Cortex of kidney (tissue), 1 donor: ENCODE data around the gene SCUBE2.
"Not testable (repeated sequence)": the region's sequence is repeated elsewhere in the genome, so short reads cannot be mapped to it uniquely, and the experiment has no call there.

Source experiments
- DNase-seq: peaks from one replicate; lab custom pipeline; 2025; lab: John Stamatoyannopoulos, UW

SCUBE2 gene

DNA sequence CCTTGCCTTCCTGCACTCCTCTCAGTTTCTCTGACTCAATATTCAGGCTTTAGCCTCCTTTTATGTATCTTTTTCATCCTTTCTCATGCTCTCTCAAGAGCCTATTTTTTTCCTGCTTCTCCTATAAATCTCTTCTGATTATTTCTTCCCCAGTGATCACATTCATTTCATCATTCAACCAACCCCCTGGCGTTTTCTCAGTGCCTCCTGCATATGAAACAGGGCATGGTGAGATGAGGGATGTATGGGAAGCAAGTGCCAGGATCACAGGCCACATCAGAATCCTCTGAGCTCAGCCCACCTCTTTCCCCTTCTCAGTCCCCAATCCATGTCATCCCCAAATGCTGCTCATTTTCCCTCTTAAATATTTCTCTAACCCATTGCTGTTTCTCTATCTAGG is 48.9 kb downstream of the SCUBE2 start:
- no peak for DNase-seq

DNA sequence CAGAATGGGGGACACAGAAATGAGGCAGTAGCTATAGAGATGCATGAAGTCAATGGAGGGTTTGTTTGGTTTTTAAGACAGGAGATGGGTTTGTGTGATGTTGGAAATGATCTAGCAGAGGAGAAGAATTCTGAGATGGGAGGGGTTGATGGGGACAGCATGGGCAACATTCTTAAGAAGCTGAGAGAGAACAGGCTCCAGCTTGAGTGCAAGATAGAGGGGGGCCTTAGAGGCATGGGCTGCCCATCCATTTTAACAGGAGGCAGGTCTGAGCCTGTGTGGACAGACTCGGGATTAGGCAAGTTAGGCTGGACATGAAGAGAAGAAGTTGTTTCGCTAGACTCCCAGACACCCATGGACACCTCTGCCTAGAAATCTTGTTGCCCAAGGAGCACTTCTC is 49.7 kb downstream of the SCUBE2 start:
- DNase-seq: no peak

DNA sequence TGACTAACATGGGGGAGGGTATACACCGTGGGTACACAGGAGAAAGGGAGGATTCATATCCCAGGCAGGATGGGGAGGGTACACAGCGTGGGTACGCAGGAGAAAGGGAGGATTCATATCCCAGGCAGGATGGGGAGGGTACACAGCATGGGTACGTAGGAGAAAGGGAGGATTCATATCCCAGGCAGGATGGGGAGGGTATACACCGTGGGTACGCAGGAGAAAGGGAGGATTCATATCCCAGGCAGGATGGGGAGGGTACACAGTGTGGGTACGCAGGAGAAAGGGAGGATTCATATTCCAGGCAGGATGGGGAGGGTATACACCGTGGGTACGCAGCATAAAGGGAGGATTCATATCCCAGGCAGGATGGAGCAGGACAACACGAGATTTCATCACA is 51.0 kb downstream of the SCUBE2 start:
- DNase-seq: no peak

DNA sequence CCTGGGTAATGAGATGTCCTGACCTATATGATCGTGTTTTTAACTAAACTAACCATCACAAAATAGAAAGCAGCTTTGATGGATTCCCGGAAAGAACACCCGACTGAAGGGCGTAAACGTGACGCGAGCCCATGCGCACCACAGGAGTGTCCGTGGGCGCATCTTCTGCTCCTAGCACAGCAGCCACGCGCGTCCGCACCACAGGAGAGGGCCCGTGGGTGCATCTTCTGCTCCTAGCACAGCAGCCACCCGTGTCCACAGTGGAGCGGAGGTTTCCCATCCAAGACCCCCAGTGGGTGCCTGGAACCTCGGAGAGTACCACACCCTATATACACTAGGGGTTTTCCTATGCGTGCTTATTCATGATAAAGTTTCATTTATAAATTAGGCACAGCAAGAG is 51.5 kb downstream of the SCUBE2 start:
- DNase-seq: no peak

DNA sequence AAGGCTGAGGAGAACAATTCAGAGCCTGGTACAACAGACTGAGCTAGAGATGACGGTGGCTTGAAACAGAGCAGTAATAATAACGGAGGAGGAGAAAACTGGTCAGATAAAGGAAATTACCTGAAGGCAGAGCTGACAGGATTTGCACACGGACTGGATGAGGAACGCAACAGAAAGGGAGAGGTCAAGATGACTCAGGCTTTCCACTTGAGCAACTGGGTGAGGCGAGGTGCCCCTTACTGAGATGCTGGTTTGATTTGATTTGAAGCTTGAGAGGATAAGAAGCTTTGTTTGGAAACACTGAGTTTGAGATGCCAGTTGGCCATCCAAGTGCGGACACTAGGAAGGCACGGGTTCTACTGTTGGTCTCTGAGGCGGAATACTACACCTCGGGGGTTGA is 52.2 kb downstream of the SCUBE2 start:
- no peak for DNase-seq

DNA sequence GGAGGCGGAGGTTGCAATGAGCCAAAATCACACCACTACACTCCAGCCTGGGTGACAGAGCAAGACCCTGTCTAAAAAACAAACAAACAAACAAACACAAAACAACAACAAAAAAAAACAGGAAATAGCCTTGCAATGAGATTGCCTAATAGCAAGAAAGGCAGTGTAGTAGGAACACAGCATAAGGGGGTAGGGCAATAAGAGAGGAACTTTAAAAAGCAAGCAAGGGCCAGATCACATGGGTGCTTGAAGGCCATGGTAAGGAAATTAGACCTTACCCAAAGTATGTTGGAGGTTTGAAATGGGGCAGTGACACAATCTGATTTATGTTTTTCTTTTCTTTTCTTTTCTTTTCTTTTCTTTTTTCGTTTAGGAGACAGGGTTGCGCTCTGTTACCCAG is 52.9 kb downstream of the SCUBE2 start:
- no peak for DNase-seq

DNA sequence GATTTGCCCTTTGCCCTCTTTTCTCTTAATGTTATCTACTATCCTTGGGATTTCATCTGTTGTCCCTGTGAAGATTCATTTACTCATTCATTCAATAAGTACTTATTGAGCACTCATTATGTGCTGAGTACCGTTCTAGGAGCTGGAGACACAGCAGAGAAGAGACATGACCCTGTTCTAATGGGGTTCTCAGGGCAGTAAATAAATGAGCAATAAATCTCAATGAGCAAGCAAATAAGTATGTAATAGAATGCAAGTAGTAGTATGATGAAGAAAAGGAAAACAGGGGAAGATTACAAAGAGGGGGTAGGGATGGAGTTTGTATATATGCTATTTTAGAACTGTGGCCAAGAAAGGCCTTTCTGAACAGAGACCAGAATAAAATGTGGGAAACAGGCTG is 53.4 kb downstream of the SCUBE2 start:
- DNase-seq: no peak

DNA sequence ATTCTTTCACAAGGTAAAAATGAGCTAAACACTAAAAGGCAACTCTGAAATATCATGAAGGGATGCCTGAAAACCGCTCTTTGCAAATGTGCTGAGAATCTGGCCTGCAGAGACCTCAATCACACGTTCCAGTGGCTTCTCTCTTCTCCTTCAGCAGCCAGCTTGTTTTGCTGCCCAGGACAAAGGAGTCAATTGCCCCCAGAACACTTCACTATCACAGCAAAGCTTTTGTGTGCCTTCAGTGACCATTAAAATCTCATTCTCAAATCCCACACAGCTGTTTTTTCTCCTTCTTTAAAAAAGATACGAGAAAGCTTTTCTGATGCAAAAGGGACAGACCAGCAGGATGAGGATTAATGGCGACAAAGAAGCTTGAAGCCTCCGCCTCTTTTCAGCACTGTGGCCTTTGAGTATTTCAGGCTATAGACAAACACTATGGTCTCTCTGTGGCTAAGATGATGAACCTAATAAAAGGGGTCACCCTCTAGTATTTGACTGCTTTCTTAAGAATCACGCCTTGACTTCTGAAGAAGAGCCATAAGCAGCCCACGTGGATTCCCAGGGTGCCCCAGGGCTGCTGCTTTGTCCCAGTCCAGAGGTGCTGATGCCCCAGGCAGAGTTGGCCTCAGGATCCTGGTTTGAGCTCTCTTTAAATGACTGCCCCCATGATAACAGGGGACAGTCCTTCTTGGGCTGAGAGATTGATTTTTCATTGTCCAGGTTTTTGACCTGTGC is 54.2 kb downstream of the SCUBE2 start:
- DNase-seq: no peak

DNA sequence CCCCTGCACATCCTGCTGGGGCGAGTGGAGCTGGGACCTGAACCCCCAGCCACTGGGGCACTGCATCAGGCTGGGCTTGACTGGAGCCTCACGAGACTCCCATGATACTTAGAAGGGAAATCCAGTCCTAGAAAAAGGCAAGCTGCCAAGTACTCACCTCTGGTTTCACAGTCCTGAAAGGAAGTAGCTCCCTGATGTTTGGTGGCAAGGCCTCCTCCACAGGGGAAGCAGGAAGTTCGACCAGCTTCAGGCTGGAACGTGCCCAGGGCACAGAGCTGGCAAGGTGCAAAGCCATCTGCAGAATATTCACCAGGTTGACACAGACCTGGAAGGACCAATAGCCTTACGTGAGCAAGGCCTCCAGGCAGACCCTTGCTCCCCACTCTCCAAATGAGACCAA is 60.8 kb downstream of the SCUBE2 start:
- DNase-seq: no peak

DNA sequence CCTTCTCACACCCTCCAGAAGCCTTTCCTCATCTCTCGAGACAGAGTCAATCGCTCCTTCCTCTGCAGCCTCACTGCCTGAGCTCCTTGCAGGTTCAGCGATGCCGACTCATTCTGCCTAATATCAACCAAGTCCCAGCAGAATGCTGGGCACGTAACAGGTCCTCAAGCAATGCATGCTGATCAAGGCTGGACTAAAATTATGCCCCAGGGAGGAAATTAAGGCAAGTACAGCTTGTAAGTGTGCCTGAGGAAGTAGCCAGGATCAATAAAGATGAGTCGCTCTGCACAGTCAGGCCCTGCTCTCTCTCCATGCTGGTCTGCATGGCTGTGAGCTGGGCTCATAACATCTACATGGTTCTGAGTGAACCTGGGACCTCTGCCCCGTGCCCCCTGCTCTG is 62.0 kb downstream of the SCUBE2 start:
- no peak for DNase-seq

DNA sequence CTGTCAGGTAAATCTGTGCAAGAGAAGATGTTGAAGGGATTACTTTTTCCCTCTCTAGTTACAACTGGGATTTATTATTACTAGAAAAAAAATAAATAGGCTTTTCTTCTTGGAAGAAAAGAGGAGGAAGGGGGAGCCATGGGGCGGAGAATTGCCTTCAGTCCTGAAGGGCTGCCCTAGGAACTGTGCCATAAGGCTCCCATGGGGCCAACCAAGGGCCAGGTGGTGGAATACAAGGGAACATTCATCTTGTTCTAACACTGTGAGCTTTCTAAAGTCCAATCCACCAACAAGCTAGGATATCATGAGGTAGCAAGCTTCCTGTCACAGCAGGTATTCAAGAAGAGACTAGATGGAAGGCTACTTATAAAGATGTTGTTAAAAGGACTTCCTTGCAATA is 62.8 kb downstream of the SCUBE2 start:
- DNase-seq: no peak

DNA sequence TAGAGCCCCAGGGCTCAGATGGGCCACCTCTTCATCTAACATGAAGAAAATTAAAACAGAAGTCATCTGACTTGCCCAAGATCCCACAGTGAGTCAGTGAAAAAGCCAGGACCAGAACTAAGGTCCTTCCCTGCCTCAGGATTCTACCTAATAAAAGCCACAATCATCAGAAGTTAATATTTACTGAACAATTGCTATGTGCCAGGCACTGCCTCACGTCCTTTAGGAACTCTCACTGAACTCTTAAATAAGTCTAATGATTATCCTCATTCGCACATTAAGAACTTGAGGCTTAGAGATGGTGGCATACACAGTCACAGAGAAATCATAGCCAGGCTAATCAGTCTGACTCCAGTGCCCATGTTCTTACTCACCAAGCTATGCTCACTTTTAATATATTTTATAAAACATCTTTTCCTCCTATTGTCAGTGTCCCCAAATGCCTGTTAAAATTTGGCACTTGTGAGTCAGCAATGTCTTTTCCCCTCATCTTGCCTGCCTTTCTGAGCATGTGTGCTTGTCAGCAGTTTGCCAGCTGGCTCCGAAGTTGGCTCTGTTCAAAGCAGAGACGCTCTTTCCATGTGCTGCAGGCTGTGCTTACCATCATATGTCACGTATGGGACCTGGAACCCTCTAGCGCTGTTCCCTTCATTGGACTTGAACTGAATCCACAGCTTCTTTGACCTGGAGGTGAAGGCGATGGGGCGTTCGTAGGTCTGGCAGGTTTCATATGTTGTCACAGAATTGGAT is 66.1 kb downstream of the SCUBE2 start:
- DNase-seq: no peak

DNA sequence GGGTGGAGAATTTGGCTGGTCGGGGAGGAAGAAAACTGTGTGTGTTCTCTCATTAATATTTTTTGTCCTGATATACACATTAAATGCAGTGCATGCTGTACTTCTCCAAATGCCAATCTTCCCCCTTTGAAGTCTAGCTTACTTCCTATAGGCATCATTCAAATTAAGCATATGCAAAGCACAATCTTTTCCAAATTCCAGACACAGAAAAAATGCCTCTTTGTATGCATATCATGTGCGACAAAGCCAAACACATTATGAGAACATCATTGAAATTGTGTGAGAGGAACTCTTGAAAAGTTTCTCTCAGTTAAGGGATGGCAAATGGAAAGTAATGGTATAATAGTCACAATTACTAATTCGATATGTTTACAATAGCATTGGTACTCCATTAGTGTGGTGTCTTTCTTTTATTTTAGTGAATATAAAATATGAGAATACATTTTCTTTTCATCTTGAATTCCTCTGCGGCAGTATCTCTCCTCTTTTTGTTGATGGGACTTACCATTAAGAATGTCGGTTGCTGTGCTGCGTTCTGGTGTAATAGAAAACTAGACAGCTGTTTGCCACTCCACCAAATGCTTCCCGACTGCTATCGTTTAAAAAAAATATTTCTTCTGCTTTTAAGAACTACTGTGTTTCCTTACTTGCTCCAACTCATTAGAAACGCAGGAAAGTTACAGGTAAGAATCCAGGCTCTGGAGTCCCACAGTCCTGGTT is 68.3 kb downstream of the SCUBE2 start:
- no peak for DNase-seq

DNA sequence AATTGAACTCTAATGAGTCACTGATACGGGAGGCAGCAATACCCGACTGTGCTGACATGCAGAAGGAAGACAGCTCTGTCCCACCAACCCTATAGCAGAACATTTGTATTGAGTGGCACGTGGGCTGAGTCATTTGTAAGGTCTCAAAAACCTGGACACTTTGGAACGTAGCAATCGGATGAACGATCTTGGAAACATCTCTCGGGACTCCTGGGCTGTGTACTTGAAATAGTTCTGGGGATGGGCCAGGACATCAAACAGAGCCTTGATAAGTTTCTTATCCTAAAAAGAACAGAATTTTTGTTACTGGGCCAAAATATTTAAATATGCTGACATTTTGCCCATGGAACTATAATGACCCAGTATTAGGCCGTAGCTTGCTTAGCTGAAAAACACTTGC is 70.5 kb downstream of the SCUBE2 start:
- DNase-seq: no peak

DNA sequence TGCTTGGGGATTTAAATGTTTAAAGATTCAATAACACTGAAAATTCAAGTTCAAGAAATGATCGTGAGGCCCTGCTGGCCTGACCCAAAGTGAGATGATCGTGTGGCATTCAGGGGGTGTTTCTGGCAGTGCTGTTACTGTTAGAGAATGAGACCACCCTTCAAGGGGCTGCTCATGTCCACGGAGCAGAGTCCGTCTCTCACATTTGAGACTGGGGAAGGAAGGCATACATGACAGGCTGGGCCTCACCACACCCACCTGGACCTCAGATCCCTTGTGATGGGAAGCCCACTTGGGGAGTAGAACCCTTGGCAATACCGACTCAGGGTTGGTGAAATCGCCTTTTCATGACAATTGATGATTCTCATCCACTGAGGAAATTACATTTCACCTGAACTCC is 71.5 kb downstream of the SCUBE2 start:
- DNase-seq: no peak

DNA sequence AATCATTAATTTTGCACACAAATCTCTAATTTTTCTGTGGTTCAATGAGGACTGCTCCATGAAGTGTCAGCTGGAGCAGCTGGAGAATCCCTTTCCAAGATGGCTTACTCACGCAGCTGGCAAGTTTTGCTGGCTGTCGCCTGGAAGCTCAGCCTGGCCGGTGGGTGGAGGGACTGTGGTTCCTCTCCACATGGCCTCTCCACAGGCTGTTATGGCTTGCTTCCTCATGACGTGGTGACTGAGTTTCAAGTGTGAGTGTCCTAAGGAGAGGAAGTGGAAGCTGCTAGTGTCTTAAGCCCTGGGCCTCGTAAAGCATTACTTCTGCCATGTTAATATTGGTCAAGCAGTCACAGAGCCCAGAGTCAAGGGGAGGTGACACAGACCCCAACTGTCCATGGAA is 73.6 kb downstream of the SCUBE2 start:
- no peak for DNase-seq

DNA sequence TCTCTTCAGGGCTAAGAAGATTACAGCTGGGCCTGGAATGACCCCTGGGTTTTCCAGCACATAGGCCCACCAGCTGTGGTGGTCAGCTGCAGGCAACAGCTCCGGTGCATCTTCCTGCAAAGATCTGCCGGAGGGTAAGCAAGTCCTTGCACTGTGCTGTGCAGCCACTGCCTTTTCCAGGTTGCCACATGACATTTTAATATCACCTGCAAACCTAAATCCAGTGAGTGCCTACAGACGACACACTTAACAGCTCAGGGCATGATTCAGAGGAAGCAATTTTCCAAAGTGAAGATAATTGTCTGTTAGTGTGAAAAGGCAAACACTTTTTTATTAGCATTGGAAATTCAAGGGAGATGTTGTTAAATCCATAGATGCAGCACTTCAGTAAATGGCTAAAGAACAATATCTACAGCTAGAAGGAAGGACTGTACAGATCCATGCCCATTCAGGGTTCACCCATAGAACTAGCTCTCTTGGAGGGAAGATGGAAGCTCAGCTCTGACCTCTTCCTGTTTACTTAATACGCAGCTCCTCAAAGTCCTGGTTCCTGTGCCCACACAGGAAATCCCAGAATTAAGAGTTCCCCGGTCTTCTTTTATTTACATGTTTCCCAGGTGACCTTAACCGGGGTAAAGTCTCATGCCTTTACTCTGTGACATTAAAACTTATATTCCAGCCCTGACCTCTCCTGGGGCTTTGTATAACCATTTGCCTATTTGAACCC is 74.3 kb downstream of the SCUBE2 start:
- no peak for DNase-seq

DNA sequence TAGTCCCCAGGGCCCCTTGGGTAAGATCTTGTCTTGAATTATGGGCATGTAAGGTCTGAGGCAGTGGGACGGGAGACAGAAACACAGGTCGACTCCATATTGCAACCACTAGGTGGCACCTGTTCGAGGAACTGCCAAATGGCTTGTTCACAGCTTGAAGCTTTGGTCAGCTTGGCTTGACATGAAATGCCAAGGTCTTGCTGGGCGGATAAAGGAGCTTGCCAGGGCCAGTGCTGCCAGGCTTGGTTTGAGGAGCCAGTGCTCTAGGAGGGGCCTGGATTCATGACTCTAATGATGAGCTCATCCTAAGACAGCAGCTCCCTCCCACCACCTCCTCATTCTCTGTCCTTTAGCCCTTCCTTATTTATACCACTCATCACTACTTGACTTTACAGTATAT is 75.7 kb downstream of the SCUBE2 start:
- DNase-seq: no peak

DNA sequence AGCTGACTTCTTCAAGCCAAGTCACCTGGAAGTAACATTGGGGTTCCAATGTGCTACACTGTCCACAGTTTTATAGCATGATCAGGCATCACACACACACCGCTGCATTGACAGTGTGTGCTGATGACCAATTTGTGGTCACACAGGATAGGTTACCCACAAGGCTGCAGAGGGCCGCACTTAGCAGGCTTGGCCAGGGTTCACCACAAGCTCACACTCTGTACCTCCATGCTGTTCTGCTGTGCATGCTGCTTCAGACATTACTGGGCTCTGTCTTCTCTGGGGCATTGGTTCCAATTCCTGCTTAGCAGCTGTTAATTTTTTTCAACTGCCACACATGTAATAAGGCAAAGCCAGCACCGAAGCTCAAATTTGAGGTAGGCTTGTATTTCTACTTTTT is 76.6 kb downstream of the SCUBE2 start:
- DNase-seq: no peak

DNA sequence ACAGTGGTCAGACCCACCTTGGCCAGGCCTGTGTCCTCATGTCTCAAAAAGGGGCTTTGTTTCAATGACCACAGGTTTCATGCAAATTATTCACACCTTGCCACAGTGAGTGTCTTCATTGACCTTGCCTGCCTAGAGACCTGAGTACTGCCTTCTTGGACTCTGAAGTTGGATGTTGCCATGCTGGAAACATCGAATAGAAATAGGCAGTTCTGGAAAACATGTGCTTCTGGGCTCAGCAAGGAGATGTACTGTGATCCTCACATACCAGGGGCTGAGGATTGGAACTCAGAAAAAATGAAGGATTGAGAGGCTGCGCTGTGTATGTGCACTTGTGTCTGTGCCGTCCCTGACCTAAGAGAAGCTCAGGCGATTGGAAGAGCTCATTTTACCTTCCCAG is 78.0 kb downstream of the SCUBE2 start:
- no peak for DNase-seq

DNA sequence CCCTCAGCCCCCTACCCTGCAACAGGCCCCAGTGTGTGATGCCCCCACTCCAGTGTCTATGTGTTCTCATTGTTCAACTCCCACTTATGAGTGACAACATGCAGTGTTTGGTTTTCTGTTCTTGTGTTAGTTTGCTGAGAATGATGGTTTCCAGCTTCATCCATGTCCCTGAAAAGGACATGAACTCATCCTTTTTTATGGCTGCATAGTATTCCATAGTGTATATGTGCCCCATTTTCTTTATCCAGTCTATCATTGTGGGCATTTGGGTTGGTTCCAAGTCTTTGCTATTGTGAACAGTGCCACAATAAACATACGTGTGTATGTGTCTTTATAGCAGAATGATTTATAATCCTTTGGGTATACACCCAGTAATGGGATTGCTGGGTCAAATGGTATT is 81.9 kb downstream of the SCUBE2 start:
- DNase-seq: not testable (repeated sequence)

DNA sequence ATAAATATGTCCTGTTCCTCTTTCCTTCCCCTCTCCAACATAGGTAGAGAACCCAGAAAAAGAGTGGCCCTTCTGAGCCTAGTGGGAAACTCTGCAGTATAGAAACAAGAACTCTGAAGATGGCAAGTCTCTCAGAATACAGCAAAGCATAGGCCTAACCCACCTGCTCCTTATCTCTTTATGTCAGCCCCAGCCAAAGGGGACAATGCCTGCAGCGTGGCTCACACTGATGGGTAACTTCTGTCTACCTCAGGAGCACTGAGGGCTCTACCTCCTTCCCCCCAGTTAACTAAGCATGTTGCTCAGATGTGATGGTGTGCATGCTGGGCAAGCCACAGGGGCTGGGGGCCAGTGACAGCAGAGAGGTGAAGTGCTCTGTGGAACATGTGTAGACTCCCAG is 82.7 kb downstream of the SCUBE2 start:
- DNase-seq: no peak
